MM.1S (cell line): Measurements from ENCODE around the gene BTBD9.

Source experiments
- EZH2 ChIP-seq: fragments of 300-600 bp; sonication (generic); optimal IDR thresholded peaks from 2 replicates; pipeline ENCODE3; 2017; ENCODE audit warnings: low read depth, mild to moderate bottlenecking, antibody characterized with exemption, low read length, mixed read lengths
- EZH2phosphoT487 ChIP-seq: fragments of 300-600 bp; sonication (generic); IDR thresholded peaks from 2 replicates; pipeline ENCODE4 v1.6.1; 2018; ENCODE audit warnings: antibody characterized with exemption, low read length
- TF ChIP-seq, protein P1 (sequence below): fragments of 300-600 bp; sonication (generic); IDR thresholded peaks from 2 replicates; pipeline ENCODE4 v1.5.1; 2016; ENCODE audit warnings: antibody characterized with exemption, low read length, mixed read lengths

DNA sequence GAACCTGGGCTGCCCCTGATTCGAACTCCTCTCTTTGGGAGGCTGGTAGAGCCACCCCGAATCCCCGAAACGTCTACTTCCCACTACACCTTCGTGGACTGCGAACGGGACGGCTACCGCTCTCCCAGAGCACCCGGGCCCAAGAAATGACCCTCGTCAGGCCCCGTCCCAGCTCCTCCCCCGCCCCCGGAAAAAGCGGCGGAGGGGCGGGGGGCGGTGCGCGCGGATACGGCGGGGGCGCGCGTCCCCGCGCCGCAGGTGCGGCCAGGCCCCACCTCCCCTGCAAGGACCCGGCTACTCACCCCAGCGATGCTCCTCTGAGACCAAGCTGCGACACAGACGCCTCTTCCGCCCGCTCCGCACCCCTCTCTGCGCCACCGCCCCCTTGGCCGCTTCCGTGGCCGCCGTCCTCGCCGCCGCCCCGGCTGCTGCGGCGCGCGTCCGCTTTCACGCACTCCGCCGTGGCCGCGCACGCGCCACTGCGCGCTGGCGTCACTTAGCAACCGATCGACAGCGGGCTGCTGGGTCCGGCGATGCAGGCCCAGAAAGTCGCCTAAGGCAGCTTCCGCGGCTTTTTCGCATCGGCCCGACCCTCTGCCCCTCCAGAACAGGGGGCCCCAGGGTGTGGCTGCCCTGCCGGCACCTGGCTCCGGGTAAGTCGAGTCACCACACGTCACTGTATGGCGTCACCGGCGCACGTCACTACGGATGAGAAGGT, at the start of gene BTBD9:
- TF ChIP-seq, protein P1, sequence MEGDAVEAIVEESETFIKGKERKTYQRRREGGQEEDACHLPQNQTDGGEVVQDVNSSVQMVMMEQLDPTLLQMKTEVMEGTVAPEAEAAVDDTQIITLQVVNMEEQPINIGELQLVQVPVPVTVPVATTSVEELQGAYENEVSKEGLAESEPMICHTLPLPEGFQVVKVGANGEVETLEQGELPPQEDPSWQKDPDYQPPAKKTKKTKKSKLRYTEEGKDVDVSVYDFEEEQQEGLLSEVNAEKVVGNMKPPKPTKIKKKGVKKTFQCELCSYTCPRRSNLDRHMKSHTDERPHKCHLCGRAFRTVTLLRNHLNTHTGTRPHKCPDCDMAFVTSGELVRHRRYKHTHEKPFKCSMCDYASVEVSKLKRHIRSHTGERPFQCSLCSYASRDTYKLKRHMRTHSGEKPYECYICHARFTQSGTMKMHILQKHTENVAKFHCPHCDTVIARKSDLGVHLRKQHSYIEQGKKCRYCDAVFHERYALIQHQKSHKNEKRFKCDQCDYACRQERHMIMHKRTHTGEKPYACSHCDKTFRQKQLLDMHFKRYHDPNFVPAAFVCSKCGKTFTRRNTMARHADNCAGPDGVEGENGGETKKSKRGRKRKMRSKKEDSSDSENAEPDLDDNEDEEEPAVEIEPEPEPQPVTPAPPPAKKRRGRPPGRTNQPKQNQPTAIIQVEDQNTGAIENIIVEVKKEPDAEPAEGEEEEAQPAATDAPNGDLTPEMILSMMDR, result no peak
- TF ChIP-seq EZH2phosphoT487 (no peak), EZH2 (no peak)
